Measurements from ENCODE around the gene CDK5RAP2. TPM values are rescaled to one million over a fixed set of nuclear protein-coding genes. Genes with fewer than 3 reads are reported as not detected.

The CDK5RAP2 gene
- total RNA-seq, 1 experiment from 2014 or later, result 56.4 TPM

GRCh38 chr9:120442308-120442995 lies 137.5 kb downstream of the CDK5RAP2 start:
- no peak overlapping the region for H3K56ac ChIP-seq (ENCODE audit: insufficient read length, low read depth, low read length)
- Mint-ChIP-seq H3K36me3 (ENCODE audit: insufficient read depth in 1 of 3, low read depth in 3 of 3) (peaks cover 18 to 53% (median 39%) of the 10 kb centered on the region in 3 experiments), H3K9me3 (no peaks in the 10 kb centered on the region), H3K27ac (no peak overlapping the region), H3K4me3 (no peak overlapping the region), H3K4me1 (no peaks in the 10 kb centered on the region), H3K27me3 (ENCODE audit: low read depth) (no peaks in the 10 kb centered on the region)
- H3K18ac ChIP-seq (ENCODE audit: insufficient read length, low read depth, low read length), result no peak overlapping the region
- H2BK20ac ChIP-seq (ENCODE audit: low read depth, low read length, poor library complexity, severe bottlenecking), result no peak overlapping the region
- no peak overlapping the region for H3K14ac ChIP-seq (ENCODE audit: insufficient read depth, low read length)
- H2BK15ac ChIP-seq (ENCODE audit: low read depth, low read length), result no peak overlapping the region
- DNase-seq, result no peak
- no peak overlapping the region for H3K9ac ChIP-seq (ENCODE audit: extremely low read depth, insufficient read length, low read length)
- no CpG with 5 or more reads among the region's 6 CpGs for WGBS (ENCODE audit: extremely low coverage, insufficient read length, low lambda C conversion rate)
- no peaks in the 10 kb centered on the region for H3K27me3 ChIP-seq (ENCODE audit: insufficient read depth, low read length)
- no peak overlapping the region for H2BK12ac ChIP-seq (ENCODE audit: insufficient read length, low read depth, low read length)
- no peak for TF ChIP-seq CTCF (conservative IDR thresholded peaks at IDR 0.05)
- no peak overlapping the region for H2BK5ac ChIP-seq (ENCODE audit: insufficient read length, low read length)
- no peak overlapping the region for H3K27ac ChIP-seq (ENCODE audit: insufficient read length, low read depth, low read length)
- H4K5ac ChIP-seq (ENCODE audit: insufficient read length, low read depth, low read length), result no peak overlapping the region
- no peaks in the 10 kb centered on the region for H3K4me1 ChIP-seq (ENCODE audit: insufficient read depth, low read length)
- H2AFZ ChIP-seq (ENCODE audit: low read length), result no peak overlapping the region
- H3K9me3 ChIP-seq (ENCODE audit: control insufficient read depth, low read depth, low read length), result no peaks in the 10 kb centered on the region
- H3K79me1 ChIP-seq (ENCODE audit: insufficient read depth, low read depth, low read length, poor library complexity, severe bottlenecking), result no peaks in the 10 kb centered on the region
- no peaks in the 10 kb centered on the region for H3K23me2 ChIP-seq (ENCODE audit: insufficient read length, low read depth, low read length, poor library complexity, severe bottlenecking)
- no peak overlapping the region for H3T11ph ChIP-seq (ENCODE audit: low read length)
- H3K79me2 ChIP-seq (ENCODE audit: insufficient read depth, low read length), result no peaks in the 10 kb centered on the region
- H3K4me2 ChIP-seq (ENCODE audit: insufficient read depth, insufficient read length, low read length), result no peak overlapping the region
- H4K8ac ChIP-seq (replicated peaks; ENCODE audit: insufficient read length, low read depth, low read length), result no peak overlapping the region
- H4K20me1 ChIP-seq (ENCODE audit: control insufficient read depth, insufficient read depth, insufficient read length), result no peaks in the 10 kb centered on the region
- H4K91ac ChIP-seq (ENCODE audit: insufficient read length, low read depth, low read length), result no peak overlapping the region
- no peak overlapping the region for H2BK120ac ChIP-seq (ENCODE audit: low read depth, low read length, poor library complexity, severe bottlenecking)
- no peak overlapping the region for H2AK5ac ChIP-seq (ENCODE audit: insufficient read length, low read length)
- H3K23ac ChIP-seq (ENCODE audit: insufficient read length, low read depth, low read length), result no peak overlapping the region
- H3K4ac ChIP-seq (ENCODE audit: low read depth, low read length), result no peak overlapping the region

All from H9 (cell line).